DOHH2 (cell line): ENCODE measurements around the gene CBLN3.

Experiments used
- CTCF ChIP-seq: fragments of 200-600 bp; sonication (generic); IDR thresholded peaks from one replicate; pipeline ENCODE4 v1.5.1; 2014; ENCODE audit warnings: antibody characterized with exemption, mild to moderate bottlenecking, low read depth, low read length; ENCODE audit not compliant: poor library complexity, severe bottlenecking
- EZH2phosphoT487 ChIP-seq: fragments of 200-600 bp; sonication (generic); IDR thresholded peaks from 2 replicates; pipeline ENCODE4 v1.6.1; 2017; ENCODE audit warnings: borderline replicate concordance, mild to moderate bottlenecking, antibody characterized with exemption, low read length, moderate library complexity, mixed read lengths

GRCh38 chr14:24439830-24440605 is 10.6 kb upstream of the CBLN3 start:
- no peak for TF ChIP-seq CTCF
- TF ChIP-seq EZH2phosphoT487: no peak
